Measurements from ENCODE around the gene AGBL5.

DNA sequence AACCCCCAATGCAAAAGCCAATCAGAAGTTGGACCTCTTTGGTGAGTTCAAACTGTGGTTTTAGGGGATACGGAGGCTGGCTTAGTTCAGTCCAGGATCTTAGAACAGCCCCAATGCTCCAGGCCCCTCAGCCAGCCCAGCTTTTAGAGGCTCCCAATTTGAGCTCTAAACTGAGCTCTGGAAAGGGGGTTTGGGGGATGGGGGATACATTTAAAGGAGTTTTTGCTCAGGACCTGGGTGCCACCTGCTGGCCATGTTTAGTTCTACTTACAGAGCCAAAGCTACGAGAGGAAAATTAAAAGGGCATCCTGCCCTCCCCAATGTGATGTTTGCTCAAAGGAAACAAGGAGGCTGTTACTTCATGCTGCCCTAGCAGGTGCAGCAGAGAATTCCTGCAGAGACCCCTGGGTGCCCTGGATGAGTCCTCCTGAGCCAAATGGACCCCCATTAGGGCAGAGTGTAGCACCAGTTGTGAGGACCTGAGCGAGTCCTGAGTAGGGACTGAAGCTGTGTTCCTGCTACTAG is 34.6 kb upstream of the AGBL5 start:
- TF ChIP-seq POLR2A (IDR thresholded peaks at IDR 0.05) (no peak), CTCF (IDR thresholded peaks at IDR 0.05 in 4 of 5, conservative IDR thresholded peaks at IDR 0.05 in 1 of 5) (peak; percentile 72 to 89 (median 73))

Measured in gastrocnemius medialis (tissue), 4 donors.